Measurements from ENCODE around the gene TTLL11.

GRCh38 chr9:121889990-121890563 is 203.0 kb downstream of the TTLL11 start:
- TF ChIP-seq CTCF (IDR thresholded peaks at IDR 0.05; ENCODE audit: poor library complexity) (no peak), EZH2 (IDR thresholded peaks at IDR 0.05; ENCODE audit: borderline replicate concordance) (no peak), EZH2phosphoT487 (IDR thresholded peaks at IDR 0.05; ENCODE audit: low read depth, severe bottlenecking, unreplicated experiment) (no peak)

Measured in hepatocyte (in vitro differentiated cells).